CD4-positive, alpha-beta T cell treated with Interleukin-10 for 1 hour (primary cell): Measurements from ENCODE around the gene ZNF311.

Source experiments
- DNase-seq: peaks from one replicate; pipeline ENCODE4 v3.0.0-alpha.2; 2020

ZNF311 gene

DNA sequence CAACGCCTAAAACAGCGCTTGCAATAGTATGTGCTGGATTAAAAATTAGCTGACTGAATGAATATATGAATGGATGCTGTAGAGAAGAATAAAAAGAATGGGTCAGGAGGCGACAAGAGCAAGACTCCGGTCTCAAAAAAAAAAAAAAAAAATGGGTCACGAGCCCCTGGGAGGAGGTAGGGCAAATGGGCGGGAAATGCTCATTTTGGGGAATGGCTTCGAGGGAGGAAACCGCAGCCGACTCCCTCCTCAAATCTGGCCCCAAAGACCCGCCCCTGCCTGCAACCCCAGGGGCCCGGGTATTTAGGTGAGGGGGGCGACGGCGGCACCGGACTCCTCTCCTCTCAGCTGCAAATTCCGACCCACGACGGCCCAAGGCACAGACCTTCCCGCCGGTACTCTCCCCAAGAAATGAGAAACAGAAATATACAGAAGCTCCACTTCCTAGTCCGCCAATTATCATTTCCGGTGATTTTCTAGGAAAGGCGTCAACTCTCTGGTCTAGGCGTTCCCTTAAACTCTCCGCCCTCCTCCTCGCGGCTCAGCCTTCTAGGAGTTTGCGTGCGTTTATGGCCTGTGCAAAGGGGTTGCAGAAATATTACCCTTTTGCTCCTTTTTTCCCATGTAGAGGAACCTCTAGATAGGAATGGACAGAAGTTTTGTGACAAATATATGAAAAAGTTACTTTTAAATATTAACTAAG is at the start of gene ZNF311:
Gene ZNF311, minus strand, starts transcription at position 133 of the 703 bp plus-strand sequence. CDS start 1,361 bp downstream, outside the sequence.
- DNase-seq: peak; percentile 58

DNA sequence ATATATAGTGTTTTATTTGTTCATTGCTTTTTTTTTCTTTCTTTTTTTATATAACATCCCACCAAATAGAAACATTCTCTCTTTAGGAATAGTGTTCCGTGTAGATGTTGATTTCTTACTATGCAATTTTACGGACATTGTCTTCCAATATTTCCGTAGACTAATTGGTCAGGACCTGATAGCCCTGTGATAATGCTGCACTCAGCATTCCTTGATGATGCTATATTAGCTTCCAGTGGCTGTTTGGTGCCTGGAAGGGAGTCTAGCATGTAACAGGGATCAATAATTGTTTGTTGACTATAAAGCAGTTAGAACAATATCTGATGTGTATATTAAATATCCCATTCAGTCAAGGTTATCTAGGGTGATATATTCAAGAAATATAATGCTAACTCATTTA is 46.6 kb upstream of the ZNF311 start:
- no peak for DNase-seq

DNA sequence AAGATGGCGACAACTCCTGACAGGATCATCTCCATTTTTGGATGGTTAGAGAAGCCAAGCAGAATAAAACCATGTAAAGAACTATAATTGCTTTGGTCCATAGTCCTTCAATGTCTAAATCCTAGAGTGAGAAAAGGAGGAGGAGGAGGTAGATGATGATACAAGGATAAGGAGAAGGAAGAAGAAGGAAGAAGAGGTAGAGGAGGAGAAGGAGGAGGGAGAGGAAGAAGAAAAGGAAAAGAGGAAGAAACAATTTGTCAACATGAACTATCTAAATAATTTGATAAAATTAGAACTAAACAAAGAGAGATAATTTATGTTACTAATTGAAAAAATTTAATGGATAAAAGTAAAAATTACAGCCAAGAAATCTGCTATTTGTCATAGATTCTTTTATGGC is 40.0 kb upstream of the ZNF311 start, which contains the start of gene OR2W1:
Gene OR2W1, minus strand, starts transcription at position 101 of the 400 bp plus-strand sequence. Its CDS starts 0 bp downstream, at position 101.
- DNase-seq: no peak

DNA sequence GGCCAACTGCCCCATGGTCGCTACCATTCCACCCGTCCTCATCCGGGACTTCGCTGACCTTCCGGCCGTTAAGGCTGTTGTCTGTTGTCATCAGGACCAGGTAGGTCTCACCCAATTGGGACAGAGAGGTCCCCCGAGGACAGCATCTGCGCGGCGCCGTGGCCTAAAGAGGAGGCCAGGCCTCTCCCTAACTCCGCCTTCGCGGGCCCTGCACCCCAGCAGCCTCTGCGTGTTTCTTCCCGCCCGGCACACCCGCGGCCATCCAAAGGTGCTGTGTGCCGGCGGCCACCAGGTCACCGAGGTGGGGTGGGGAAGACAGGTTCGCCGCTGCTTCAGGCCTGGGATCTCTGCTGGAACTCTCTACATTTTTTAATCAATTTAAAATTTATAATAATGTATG is 30.8 kb upstream of the ZNF311 start:
- DNase-seq: no peak

DNA sequence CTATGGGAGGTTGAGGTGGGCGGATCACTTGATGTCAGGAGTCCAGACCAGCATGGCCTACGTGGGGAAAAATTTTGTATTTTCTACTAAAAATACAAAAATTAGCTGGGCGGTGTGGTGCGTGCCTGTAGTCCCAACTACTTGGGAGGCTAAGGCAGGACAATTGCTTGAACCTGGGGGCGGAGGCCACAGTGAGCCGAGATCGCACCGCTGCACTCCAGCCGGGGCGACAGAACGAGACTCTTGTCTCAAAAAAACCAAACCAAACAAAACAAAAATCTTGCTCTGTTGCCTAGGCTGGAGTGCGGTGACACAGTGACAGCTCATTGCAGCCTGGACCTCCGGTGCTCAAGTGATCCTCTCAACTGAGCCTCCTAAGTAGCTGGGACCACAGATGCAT is 23.7 kb upstream of the ZNF311 start:
- no peak for DNase-seq

DNA sequence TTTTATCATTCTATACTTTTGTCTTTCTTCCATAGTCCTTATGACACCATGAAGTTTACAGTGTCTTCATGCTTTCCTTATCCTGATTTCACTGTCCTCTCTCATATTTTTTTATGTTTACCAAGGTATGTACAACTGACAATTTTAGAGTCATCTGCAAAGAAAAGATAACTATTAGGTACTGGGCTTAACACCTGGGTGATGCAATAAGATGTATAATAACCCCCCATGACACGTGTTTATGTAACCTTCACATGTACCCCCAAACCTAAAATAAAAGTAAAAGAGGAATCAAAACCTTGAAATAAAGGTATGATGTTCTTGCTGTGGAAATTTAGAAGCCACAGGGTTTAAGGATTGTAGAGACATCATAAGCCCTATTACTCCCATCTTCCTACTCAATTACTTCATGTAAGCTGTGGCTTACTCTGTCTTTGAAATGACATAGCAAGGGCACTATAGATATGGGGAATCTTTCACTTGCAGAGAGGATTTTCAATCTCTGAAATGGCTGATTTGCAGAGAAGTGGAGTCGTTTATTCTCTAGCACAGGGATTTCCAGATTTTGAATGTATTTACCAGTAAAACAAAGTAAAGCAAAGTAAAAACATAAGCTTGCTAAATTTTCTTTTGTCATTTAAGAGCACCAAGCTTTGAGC is 20.9 kb upstream of the ZNF311 start:
- DNase-seq: no peak

DNA sequence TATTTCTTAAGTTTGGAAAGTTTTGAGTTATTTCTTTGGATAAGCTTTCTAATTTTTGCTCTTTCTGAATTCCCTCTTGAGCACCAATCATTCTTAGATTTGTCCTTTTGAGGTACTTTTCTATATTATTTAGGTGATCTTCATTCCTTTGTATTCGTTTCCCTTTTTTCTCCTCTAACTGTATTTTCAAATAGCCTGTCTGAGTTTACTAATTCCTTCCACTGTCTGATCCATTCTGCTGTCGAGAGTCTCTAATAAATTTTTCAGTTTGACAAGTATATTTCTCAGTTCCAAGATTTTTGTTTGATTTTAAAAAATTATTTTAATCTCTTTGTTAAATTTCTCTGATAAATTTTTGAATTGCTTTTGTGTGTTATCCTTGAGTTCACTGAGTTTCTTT is 16.3 kb upstream of the ZNF311 start:
- no peak for DNase-seq

DNA sequence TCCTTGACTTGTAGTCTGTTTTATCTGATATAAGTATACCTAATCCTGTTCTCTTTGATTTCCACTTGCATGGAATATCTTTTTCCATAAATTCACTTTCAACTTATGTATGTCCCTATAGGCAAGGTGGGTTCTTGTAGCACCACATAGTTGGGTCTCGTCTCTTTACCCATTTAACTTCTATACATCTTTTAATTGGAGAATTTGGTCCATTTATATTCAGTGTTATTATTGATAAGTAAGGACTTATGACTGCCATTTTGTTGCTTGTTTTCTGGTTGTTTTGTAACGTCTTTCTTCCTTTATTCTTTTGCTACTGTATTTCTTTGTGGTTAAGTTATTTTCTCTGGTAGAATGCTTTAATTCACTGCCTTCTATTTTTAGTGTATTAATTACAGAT is 14.5 kb upstream of the ZNF311 start:
- no peak for DNase-seq

DNA sequence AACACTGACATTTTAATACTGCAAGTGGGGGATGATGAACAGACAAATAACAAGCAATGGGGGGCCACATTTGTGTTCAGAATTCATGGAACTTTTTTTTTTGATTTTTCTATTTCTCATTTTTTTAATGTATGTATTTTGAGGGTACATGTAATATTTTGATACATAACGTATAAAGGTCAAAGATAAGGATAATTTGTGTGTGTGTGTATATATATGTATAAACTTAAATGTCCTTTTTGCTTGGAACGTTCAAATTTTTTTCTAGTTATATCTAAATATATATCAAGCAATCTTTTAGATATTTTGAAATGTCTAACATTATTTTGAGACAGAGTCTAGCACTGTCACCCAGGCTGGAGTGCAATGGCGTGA is 12.3 kb upstream of the ZNF311 start:
- DNase-seq: no peak

DNA sequence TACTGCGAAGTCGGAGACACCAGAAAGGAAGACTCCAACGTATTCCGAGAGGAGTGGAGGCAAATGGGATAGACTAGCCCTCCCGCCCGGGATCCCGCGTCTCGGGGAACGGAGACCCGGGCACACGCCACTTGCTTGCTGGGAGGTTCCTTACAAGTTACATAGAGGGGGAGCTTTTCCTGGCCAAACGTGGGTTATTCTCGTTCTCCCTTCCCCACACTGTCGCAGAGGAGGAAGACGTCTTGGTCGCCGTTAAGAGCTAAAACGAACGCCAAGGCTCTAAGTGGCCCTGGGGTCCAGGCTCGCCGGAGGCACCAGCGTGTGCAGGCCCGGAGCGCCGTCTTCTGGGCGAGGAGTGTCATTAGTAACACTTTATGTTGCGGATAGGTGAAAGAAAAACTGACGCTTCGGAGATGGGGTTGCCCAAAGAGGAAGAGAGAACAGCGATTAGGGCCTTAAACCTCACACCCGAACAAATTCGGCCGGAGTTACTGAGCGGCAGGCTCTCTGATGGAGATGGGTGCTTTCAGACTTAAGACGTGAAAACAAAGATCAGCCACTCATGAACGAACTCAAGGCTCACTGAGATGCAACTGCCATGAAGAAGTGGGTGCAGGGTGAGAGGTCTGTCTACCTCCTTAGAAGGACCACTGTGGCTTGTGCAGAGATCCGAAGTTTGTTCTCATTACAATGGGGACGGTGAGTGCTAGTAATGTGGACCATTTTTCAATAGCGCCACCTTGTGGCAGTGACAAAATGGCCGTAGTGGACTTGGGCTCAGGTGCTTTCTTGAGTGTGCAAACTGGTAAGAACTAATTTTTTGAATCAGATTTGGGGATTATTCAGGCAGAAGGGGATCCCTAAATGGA is 11.7 kb upstream of the ZNF311 start:
- DNase-seq: peak; percentile 88

DNA sequence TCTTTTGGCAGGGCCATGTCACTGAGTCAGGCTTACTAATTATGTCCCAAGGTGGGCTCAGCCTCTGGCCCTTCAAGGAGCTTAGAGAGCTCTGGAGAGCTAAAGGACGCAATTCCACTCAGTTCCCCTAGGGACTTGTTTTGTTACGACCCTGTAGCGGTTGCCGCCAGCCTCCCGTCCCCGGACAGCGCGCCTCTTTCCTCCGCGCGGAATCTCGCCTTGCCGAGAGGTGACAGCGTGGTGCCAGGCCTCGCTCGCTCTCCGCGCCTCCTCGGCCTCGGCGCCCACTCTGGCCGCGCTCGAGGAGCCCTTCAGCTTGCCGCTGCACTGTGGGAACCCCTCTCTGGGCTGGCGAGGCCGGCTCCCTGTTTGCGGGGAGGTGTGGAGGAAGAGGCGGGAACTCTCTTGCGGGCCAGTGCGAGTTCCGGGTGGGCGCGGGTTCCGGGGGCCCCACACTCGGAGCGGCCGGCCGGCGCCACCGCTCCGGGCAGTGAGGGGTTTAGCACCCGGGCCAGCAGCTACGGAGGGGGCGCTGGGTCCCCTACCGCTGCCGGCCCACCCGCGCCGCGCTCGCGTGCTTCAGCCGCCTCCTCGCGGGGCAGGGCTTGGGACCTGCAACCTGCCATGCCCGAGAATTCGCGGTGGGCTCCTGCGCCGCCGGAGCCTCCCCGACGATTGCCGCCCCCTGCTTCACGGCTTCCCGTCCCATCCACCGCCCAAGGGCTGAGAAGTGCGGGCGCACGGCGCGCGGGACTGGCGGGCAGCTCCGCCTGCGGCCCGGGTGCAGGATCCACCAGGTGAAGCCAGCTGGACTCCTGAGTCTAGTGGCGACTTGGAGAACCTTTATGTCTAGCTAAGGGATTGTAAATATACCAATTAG is 9.9 kb upstream of the ZNF311 start:
- no peak for DNase-seq

DNA sequence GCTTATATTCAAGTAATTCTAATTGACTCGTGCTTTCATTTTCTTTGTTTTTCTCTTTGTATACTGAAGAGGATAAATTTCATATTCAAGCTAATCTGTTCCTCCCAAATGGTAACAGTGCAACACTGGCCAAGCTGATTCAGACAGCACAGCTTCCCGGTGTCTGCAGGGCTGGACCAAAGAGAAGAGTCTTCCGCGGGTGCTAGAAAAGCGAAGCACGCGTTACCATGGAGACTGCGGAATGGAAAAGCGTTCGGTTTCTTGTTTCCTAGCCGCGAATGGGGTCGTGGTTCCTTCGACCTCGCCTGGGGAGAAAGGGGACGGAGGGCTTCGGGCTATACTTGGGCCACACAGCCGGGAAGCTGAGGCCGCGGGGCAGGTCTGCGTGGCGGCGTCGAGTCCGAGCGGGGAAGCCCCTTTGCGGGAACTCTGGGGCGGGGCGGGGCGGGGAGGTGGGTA is 6.2 kb upstream of the ZNF311 start:
- peak; percentile 48 for DNase-seq

DNA sequence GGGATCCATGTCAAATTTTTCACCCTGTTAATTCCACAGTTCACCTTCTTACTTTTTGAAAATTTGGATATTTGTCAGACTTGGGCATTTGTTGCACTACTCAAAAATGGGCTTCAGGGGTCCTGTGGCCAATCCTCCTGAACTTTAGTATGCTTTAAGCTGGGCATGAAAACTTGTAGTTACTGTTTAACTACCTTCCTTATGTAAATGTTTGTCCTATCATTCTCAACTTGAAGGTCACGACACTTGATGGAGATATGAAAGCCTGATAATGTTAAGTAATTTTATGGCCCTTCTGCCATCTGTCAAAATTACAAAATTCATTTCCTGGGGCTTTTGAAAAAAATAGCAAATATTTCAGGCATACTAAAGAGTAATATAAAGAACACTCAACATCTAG is 4.2 kb upstream of the ZNF311 start:
- DNase-seq: no peak

DNA sequence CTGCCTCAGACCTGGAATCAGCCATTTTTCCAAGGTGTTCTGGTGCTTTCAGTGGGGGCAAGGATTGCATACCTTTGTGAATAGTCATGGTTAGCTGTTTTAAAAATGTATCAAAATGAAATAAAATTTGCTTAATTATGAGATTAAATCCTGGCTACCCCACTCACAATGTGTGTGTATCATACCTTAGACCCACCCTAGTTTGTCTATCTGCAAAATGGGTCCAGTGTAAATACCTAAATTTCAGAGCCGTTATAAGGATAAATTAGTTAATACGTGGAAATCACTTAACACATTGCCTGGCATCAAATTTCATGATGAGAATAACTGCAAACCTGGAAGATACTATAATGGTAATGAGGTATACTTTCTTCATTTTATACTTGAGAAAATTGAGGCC is 3.0 kb upstream of the ZNF311 start:
- no peak for DNase-seq

DNA sequence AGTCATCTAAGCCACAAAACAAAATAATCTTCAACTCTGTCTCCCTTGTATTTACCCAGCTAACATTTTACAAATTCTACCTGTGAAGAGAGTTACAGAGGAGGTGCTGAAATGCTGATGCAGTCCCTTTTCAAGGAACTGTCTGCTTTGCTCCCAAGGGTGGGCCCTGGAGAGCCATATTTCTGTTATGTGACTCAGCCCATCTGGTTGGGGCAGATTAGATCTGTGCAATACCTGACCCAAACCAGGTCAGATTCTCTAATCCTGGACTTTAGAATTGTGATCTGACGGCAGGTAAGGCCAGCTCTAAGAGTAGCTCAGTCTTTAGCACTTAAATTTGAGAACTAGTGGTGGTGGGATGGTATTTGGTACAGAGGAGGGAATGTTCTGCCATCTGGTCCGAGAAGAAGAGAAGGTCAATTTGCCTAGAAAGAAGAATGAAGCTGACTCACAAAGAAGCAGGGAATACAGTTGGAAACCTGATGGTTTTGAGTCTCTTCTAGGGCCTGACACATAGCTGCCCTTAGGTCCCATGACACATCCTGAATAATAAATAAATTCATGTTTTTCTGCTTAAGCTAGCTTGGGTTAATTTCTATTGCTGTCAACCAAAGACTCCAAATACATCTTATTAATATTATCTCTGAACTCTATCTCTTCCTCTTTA is 8.1 kb downstream of the ZNF311 start:
- DNase-seq: no peak

DNA sequence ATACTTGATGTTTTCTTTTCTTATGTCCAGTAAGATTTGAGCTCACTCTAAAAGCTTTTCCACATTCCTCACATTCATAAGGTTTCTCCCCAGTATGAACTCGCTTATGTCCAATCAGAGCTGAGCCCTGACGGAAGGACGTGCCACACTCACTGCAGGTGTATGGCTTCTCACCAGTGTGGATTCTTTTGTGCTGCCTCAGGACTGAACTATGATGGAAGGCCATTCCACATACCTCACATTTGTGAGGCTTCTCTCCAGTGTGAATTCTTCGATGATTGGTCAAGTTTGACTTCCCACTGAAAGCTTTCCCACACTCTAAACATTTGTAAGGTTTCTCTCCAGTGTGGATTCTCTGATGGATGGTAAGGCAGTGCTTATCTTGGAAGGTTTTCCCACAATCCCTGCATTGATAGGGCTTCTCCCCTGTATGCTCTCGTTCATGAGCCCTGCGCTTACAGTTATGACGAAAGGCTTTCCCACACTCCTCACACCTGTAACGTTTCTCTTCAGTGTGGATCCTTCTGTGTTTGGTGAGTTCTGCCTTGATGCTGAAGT is 9.9 kb downstream of the ZNF311 start:
- no peak for DNase-seq

DNA sequence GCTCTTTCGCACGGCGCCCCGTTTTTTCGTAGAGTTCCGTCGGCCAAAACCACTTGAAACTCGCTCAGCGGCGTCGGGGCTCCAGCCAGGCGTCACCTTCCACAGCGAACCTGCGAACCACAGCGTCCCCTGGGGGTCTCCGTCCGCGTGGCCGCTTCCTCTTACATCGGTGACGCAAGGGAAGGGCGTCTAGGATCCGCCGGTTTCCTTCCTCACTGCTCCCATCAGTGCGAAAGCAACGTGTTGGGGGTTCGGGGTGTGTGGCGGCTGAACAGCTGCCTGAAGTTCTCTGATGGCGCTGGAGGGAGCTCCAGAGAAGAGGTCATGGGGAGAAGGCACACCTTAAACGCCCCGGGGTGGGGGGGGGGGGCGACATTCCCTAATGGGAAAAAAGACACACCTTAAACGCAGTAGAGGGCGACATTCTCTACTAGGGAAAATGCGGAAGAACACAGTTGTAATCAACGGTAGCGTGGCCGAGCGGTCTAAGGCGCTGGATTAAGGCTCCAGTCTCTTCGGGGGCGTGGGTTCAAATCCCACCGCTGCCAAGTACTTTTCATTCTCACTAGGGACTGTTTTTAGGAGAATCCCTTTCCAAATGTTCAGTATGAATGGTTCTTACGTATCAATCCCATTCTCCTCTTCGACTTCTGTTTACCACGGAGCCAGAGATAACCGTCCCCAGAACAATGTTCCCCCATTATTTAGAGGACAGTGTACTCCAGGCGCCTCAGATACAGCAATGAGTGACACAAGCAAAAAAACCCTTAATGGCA is 16.4 kb downstream of the ZNF311 start:
- DNase-seq: peak; percentile 80

DNA sequence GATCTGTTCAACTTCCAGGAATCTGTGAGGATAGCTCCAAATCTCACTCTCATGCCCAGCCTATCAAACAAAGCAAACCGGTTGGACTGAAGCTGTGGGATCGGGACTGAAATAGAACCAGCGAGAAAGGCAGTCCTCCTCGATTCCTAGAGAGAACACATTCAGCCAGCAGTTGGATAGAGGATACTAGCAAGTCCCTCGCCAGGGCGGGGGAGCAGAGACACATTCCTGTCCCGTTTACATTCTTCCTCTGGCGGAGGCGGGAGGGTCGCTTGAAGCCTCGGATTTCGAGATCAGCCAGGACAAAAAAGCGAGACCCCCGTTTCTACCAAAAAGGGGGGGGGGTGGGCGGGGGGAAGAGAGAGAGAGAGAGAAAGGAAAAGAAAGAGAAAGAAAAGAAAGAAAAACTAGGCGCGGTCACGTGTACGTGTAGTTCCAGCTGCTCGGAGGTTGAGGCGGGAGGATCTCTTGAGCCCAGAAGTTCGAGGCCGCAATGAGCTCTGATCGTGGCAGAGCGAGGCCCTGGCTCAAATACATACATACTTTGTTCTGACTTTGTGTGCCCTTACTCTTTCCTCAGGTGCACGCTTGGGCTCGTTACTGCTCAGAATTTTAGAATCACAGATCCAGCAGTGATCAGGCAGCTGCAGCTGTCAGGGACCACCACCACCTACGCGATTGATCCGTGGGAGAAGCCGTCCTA is 19.5 kb downstream of the ZNF311 start:
- no peak for DNase-seq

DNA sequence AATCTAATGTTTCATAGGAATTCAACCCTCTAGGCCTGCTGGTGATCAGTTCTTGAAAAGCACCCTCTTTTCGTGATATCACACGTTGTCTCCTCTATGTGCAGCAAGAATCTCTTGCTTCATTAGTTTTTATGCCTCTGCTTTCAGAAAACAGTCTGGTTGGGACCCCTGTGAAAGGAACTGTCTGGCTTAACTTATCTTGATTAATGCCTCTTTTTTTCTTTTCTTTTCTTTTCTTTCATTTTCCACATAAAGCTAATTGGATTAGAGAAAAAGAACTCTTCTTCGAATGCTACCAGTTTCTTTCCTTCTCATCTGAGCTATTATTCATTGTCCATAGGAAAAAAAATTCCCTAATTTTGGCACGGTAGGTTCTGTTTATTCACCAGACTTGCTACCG is 21.3 kb downstream of the ZNF311 start:
- DNase-seq: no peak
